ENCODE data around the gene SUSD4.

The SUSD4 gene

DNA sequence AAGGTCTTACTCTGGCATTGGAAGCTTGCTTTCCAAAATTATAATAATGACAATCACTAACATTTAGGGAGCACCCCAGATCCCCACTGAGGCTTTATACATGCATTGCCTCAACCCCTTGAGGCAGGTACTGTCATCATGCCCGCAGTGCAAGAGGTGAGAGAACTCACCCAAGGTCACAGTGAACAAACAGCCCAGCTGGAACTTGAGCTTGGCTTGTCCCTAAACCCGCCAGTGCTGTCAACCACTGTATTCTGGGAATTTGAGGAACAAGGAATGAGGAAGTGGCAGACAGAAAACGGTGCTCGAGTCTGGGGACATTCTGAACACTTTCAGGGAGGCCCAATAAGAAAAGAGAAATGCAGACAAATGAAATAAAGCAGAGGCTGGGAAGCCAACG lies 186.3 kb downstream of the SUSD4 start:
- TF ChIP-seq Cebpa-rat (IDR thresholded peaks at IDR 0.05): no peak
- H3K36me3 ChIP-seq: no peaks in the 10 kb centered on the region
- no peaks in the 10 kb centered on the region for H3K9me3 ChIP-seq (replicated peaks in 1 of 11)
- H3K27ac ChIP-seq: peak overlapping the region in 5 of 11 experiments; percentile 22 to 97 (median 93); a peak in 10 of 22 replicates
- no peaks in the 10 kb centered on the region for H3K27me3 ChIP-seq
- H3K4me3 ChIP-seq: peak overlapping the region in 3 of 10 experiments; percentile 12 to 29 (median 20); a peak in 2 of 20 replicates
- H3K4me1 ChIP-seq: peaks cover 22 to 89% (median 57%) of the 10 kb centered on the region in 10 experiments
- H3K4me2 ChIP-seq: peak overlapping the region in 6 of 11 experiments; percentile 17 to 93 (median 82); a peak in 12 of 22 replicates
- peak overlapping the region in 3 of 11 experiments; percentile 46 to 86 (median 81); a peak in 5 of 22 replicates for H3K9ac ChIP-seq
- H4K20me1 ChIP-seq: no peaks in the 10 kb centered on the region

- Histone ChIP-seq H3K27me3 (no peaks in the 10 kb centered on the region), H3K27ac (peak overlapping the region in 6 of 11 experiments; percentile 47 to 97 (median 88); a peak in 11 of 22 replicates), H3K4me3 (peak overlapping the region in 2 of 10 experiments; percentile 12 to 29; a peak in 2 of 20 replicates), H3K4me2 (peak overlapping the region in 5 of 11 experiments; percentile 4 to 93 (median 84); a peak in 8 of 22 replicates), H3K4me1 (peaks cover 22 to 76% (median 54%) of the 10 kb centered on the region in 10 experiments), H3K9ac (peak overlapping the region in 3 of 11 experiments; percentile 79 to 86 (median 81); a peak in 6 of 22 replicates), H4K20me1 (no peaks in the 10 kb centered on the region), H3K9me3 (replicated peaks in 1 of 11) (no peaks in the 10 kb centered on the region; a peak in 1 of 22 replicates), H3K36me3 (no peaks in the 10 kb centered on the region)
- TF ChIP-seq Cebpa-rat (IDR thresholded peaks at IDR 0.05): no peak
These were observed 187.5 kb downstream of the SUSD4 start for GRCh38 chr1:223176437-223176836.

- Histone ChIP-seq H3K36me3 (no peaks in the 10 kb centered on the region), H3K4me3 (peak overlapping the region in 2 of 10 experiments; percentile 4 to 29; a peak in 2 of 20 replicates), H3K9ac (peak overlapping the region in 5 of 11 experiments; percentile 51 to 86 (median 79); a peak in 9 of 22 replicates), H3K4me2 (peak overlapping the region in 7 of 11 experiments; percentile 36 to 93 (median 80); a peak in 15 of 22 replicates), H4K20me1 (no peaks in the 10 kb centered on the region), H3K9me3 (replicated peaks in 1 of 11) (no peaks in the 10 kb centered on the region; a peak in 1 of 22 replicates), H3K27me3 (no peaks in the 10 kb centered on the region), H3K4me1 (peaks cover 15 to 68% (median 46%) of the 10 kb centered on the region in 10 experiments), H3K27ac (peak overlapping the region in 6 of 11 experiments; percentile 47 to 97 (median 88); a peak in 12 of 22 replicates)
- peak in 8 of 11 experiments; percentile 23 to 97 (median 81); a peak in 12 of 22 replicates for TF ChIP-seq Cebpa-rat (IDR thresholded peaks at IDR 0.05)
These were observed 188.3 kb downstream of the SUSD4 start for GRCh38 chr1:223175633-223176032.

DNA sequence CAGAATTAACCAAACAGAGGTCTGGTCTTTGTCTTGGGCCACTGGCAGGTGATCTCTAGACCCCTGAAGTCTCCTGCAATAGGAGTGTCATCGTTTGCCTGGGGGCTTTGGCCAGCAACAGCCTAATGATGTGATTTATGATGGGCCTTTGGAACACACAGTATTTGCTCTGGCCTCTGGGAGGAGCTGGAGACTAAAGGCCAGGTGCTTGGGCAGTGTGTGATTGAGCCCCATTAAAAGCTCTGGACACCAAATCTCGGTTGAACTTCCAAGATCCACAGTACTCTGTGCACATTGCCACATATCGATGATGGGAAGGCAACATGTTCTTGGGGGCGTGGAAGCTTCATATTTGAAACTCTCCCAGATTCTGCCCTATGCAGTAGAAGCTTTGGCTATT lies 188.9 kb downstream of the SUSD4 start:
- H3K9ac ChIP-seq: peak overlapping the region in 5 of 11 experiments; percentile 51 to 86 (median 79); a peak in 9 of 22 replicates
- H3K4me1 ChIP-seq: peaks cover 9 to 62% (median 40%) of the 10 kb centered on the region in 10 experiments; a peak in 19 of 20 replicates
- peak overlapping the region in 6 of 11 experiments; percentile 47 to 97 (median 88); a peak in 12 of 22 replicates for H3K27ac ChIP-seq
- H3K9me3 ChIP-seq (replicated peaks in 1 of 11): no peaks in the 10 kb centered on the region; a peak in 1 of 22 replicates
- peak overlapping the region in 6 of 11 experiments; percentile 36 to 93 (median 76); a peak in 11 of 22 replicates for H3K4me2 ChIP-seq
- no peak overlapping the region for H3K4me3 ChIP-seq
- no peaks in the 10 kb centered on the region for H4K20me1 ChIP-seq
- no peaks in the 10 kb centered on the region for H3K36me3 ChIP-seq
- H3K27me3 ChIP-seq: no peaks in the 10 kb centered on the region
- TF ChIP-seq Cebpa-rat (IDR thresholded peaks at IDR 0.05): no peak
